Sigmoid colon (tissue), 7 donors: Measurements from ENCODE around the gene DPF3. TPM values are rescaled to one million over a fixed set of nuclear protein-coding genes. Genes with fewer than 3 reads are reported as not detected.

Experiments
- DNase-seq: peaks from one replicate; pipeline ENCODE4 v3.0.0-alpha.2; 2019
- H3K27ac ChIP-seq, 4 donors: fragments of 200-600 bp; sonication (generic); one replicate each; pipeline ENCODE4 v1.5.1; 2016 to 2019; ENCODE audit warnings: mild to moderate bottlenecking in 1 of 4
- H3K27me3 ChIP-seq, 3 donors: fragments of 200-600 bp; sonication (generic); one replicate each; pipeline ENCODE4 v1.5.1; 2019; ENCODE audit warnings: mild to moderate bottlenecking in 1 of 3
- H3K36me3 ChIP-seq, 4 donors: fragments of 200-600 bp; sonication (generic); one replicate each; pipeline ENCODE4 v1.5.1; 2016 to 2019
- H3K4me1 ChIP-seq, 4 donors: fragments of 200-600 bp; sonication (generic); one replicate each; pipeline ENCODE4 v1.5.1; 2017 to 2019
- H3K4me3 ChIP-seq, 4 donors: fragments of 200-600 bp; sonication (generic); one replicate each; pipeline ENCODE4 v1.5.1; 2017 to 2019; ENCODE audit warnings: mild to moderate bottlenecking in 2 of 4, moderate library complexity in 1 of 4
- H3K9me3 ChIP-seq, 4 donors: fragments of 200-600 bp in 3 of 4; sonication (generic) in 3 of 4; one replicate each; pipeline versions ENCODE4 v1.5.1 to v1.6.1; 2013 to 2019
- CTCF ChIP-seq, 4 experiments: fragments of 450-650 bp in 3 of 4; fragments of 200-600 bp in 1 of 4; IDR thresholded peaks; one replicate each; pipeline ENCODE4 v1.5.1; 2016 to 2019; ENCODE audit warnings: antibody characterized with exemption in 4 of 4, mild to moderate bottlenecking in 3 of 4, moderate library complexity in 2 of 4
- EP300 ChIP-seq, 4 donors: sonication (generic); formaldehyde crosslinking; IDR thresholded peaks; one replicate each; pipeline ENCODE4 v1.6.1; 2017; ENCODE audit warnings: antibody characterized with exemption in 4 of 4
- POLR2A ChIP-seq, 2 donors: fragments of 450-650 bp; IDR thresholded peaks; one replicate each; pipeline ENCODE4 v1.6.1; 2016; ENCODE audit warnings: antibody characterized with exemption in 2 of 2, mild to moderate bottlenecking in 2 of 2, moderate library complexity in 2 of 2
- POLR2AphosphoS5 ChIP-seq, 4 donors: sonication (generic); formaldehyde crosslinking; IDR thresholded peaks; one replicate each; pipeline ENCODE4 v1.6.1; 2017; ENCODE audit warnings: antibody characterized with exemption in 4 of 4
- WGBS, 2 donors: extraction: QIAGEN DNeasy Blood & Tissue Kit; methylation state at CpG; one replicate each; pipeline ENCODE4 v1.1.7; 2013; 5-methylcytosine and 5-hydroxymethylcytosine counted together
- intact Hi-C: fragments of 100-400 bp; cut with DNase I; formaldehyde crosslinking; loops from one replicate; pipeline ENCODE4 v1.15.1; 2023
- polyA plus RNA-seq, 3 donors: library from polyadenylated mRNA; stranded (reverse); fragments of 200-250 nt; gene quantifications; one replicate each; pipeline ENCODE4 v1.2.3, GENCODE V29; 2013
- total RNA-seq, 4 donors: library from RNA; depleted of rRNA; stranded (reverse); fragments of >200 nt; gene quantifications; one replicate each; pipeline ENCODE4 v1.1.0, GENCODE V29; 2016
- donor health status: healthy with polysubstance abuse.
- donor health status: Bipolar disorder and iron deficiency.
- donor health status: healthy.

The DPF3 gene
- total and polyA plus RNA-seq, 7 donors: 0.28 to 4.5 (median 2.3) TPM

- H3K4me3 ChIP-seq: no peak overlapping the region
- no peaks in the 10 kb centered on the region for H3K27me3 ChIP-seq
- DNase-seq: no peak
- 93 to 94% methylated on average over 11 of the region's 11 CpGs for WGBS, 2 donors
- no peak overlapping the region for H3K27ac ChIP-seq
- H3K4me1 ChIP-seq: peaks cover 0 to 4% (median 1%) of the 10 kb centered on the region in 4 donors
- intact Hi-C loops: no loop called here
- H3K36me3 ChIP-seq: no peaks in the 10 kb centered on the region
- no peaks in the 10 kb centered on the region for H3K9me3 ChIP-seq
- TF ChIP-seq CTCF (IDR thresholded peaks at IDR 0.05): no peak
- no peak for TF ChIP-seq EP300 (IDR thresholded peaks at IDR 0.05)
- TF ChIP-seq POLR2AphosphoS5 (IDR thresholded peaks at IDR 0.05): no peak
- no peak for TF ChIP-seq POLR2A (IDR thresholded peaks at IDR 0.05)
These were observed 171.6 kb downstream of the DPF3 start for GRCh38 chr14:72722201-72722785.

GRCh38 chr14:72721083-72721482, 172.8 kb downstream of the DPF3 start:
- intact Hi-C loops: no loop called here
- TF ChIP-seq POLR2AphosphoS5 (IDR thresholded peaks at IDR 0.05) (no peak), POLR2A (IDR thresholded peaks at IDR 0.05) (no peak), CTCF (IDR thresholded peaks at IDR 0.05) (no peak), EP300 (IDR thresholded peaks at IDR 0.05) (no peak)
- H3K36me3 ChIP-seq: no peaks in the 10 kb centered on the region

GRCh38 chr14:72717220-72717619, 176.7 kb downstream of the DPF3 start:
- no peak for TF ChIP-seq POLR2A (IDR thresholded peaks at IDR 0.05)
- TF ChIP-seq CTCF (IDR thresholded peaks at IDR 0.05): no peak
- TF ChIP-seq EP300 (IDR thresholded peaks at IDR 0.05): no peak
- no peak for TF ChIP-seq POLR2AphosphoS5 (IDR thresholded peaks at IDR 0.05)
- Histone ChIP-seq H3K9me3 (no peaks in the 10 kb centered on the region), H3K4me1 (peaks cover 0 to 11% (median 0%) of the 10 kb centered on the region in 4 donors), H3K27ac (no peak overlapping the region), H3K27me3 (no peaks in the 10 kb centered on the region), H3K36me3 (no peaks in the 10 kb centered on the region), H3K4me3 (no peak overlapping the region)
- intact Hi-C loops: no loop called here
- 90 to 92% methylated on average over 2 of the region's 2 CpGs for WGBS, 2 donors
- no peak for DNase-seq

More at GRCh38 chr14:72721083-72721482, 172.8 kb downstream of the DPF3 start:
- Histone ChIP-seq H3K4me3 (no peak overlapping the region), H3K9me3 (no peaks in the 10 kb centered on the region), H3K27me3 (no peaks in the 10 kb centered on the region), H3K4me1 (peaks cover 0 to 4% (median 2%) of the 10 kb centered on the region in 4 donors), H3K27ac (no peak overlapping the region)
- no peak for DNase-seq

GRCh38 chr14:72716476-72716875, 177.4 kb downstream of the DPF3 start:
- Histone ChIP-seq H3K9me3 (no peaks in the 10 kb centered on the region), H3K4me3 (no peak overlapping the region), H3K27ac (no peak overlapping the region), H3K27me3 (no peaks in the 10 kb centered on the region), H3K4me1 (peaks cover 0 to 11% (median 0%) of the 10 kb centered on the region in 4 donors), H3K36me3 (no peaks in the 10 kb centered on the region)
- intact Hi-C loops: no loop called here
- TF ChIP-seq CTCF (IDR thresholded peaks at IDR 0.05) (no peak), POLR2A (IDR thresholded peaks at IDR 0.05) (no peak), POLR2AphosphoS5 (IDR thresholded peaks at IDR 0.05) (no peak), EP300 (IDR thresholded peaks at IDR 0.05) (no peak)
- DNase-seq: peak; percentile 38
- WGBS, 2 donors: 90 to 97% methylated on average over 4 of the region's 4 CpGs

GRCh38 chr14:72715850-72716228, 178.1 kb downstream of the DPF3 start:
- TF ChIP-seq POLR2AphosphoS5 (IDR thresholded peaks at IDR 0.05) (no peak), POLR2A (IDR thresholded peaks at IDR 0.05) (no peak), CTCF (IDR thresholded peaks at IDR 0.05) (no peak), EP300 (IDR thresholded peaks at IDR 0.05) (no peak)
- Histone ChIP-seq H3K4me3 (no peak overlapping the region), H3K36me3 (no peaks in the 10 kb centered on the region), H3K27ac (peak overlapping the region in 1 of 4 donors; percentile 54), H3K27me3 (no peaks in the 10 kb centered on the region), H3K9me3 (no peaks in the 10 kb centered on the region), H3K4me1 (peaks cover 0 to 11% (median 0%) of the 10 kb centered on the region in 4 donors)
- intact Hi-C loops: no loop called here
- peak; percentile 37 for DNase-seq
- WGBS, 2 donors: 59 to 76% methylated on average over 9 of the region's 9 CpGs
